HG02884 (cell line): ENCODE results near the gene C1orf232.

Experiments used
- ATAC-seq: cut with Tn5 transposase; IDR thresholded peaks from one replicate; pipeline ENCODE4 v1.9.1; 2021; ENCODE audit warnings: mild to moderate bottlenecking, moderate library complexity; ENCODE audit not compliant: unreplicated experiment

The C1orf232 gene

GRCh38 chr1:26180010-26180506, 11.3 kb upstream of the C1orf232 start:
- ATAC-seq: no peak

GRCh38 chr1:26177182-26177684, 8.5 kb upstream of the C1orf232 start, which contains the start of gene CNKSR1:
Gene CNKSR1 (plus strand): TSS chr1:26177491. CDS start chr1:26177548, 57 bp downstream.
- ATAC-seq: no peak

GRCh38 chr1:26175346-26175745, 6.6 kb upstream of the C1orf232 start:
- ATAC-seq: no peak

GRCh38 chr1:26171084-26172072, 2.6 kb upstream of the C1orf232 start, which contains the start of gene ZNF593OS:
Gene ZNF593OS (minus strand): TSS chr1:26171832. CDS start chr1:26171661, 171 bp downstream.
- no peak for ATAC-seq

GRCh38 chr1:26170472-26170821, 1.7 kb upstream of the C1orf232 start:
- no peak for ATAC-seq

- peak; percentile 84 for ATAC-seq
Measured at GRCh38 chr1:26169669-26170471, 1.1 kb upstream of the C1orf232 start, which contains the start of gene ZNF593. Gene ZNF593 (plus strand): TSS chr1:26169908. CDS start chr1:26169984, 76 bp downstream.

GRCh38 chr1:26169198-26169554, 413 bp upstream of the C1orf232 start:
- ATAC-seq: no peak

GRCh38 chr1:26166719-26167281, 2.0 kb downstream of the C1orf232 start:
- no peak for ATAC-seq

- ATAC-seq: no peak
Measured at GRCh38 chr1:26164861-26165842, 3.6 kb downstream of the C1orf232 start.

- no peak for ATAC-seq
Measured at GRCh38 chr1:26164036-26164860, 4.5 kb downstream of the C1orf232 start.

- ATAC-seq: no peak
Measured at GRCh38 chr1:26163684-26164035, 5.1 kb downstream of the C1orf232 start.

- no peak for ATAC-seq
Measured at GRCh38 chr1:26162220-26162709, 6.5 kb downstream of the C1orf232 start.

- ATAC-seq: no peak
Measured at GRCh38 chr1:26161415-26162219, 7.1 kb downstream of the C1orf232 start.

GRCh38 chr1:26160527-26161414, 8.0 kb downstream of the C1orf232 start:
- no peak for ATAC-seq

GRCh38 chr1:26159743-26160039, 9.1 kb downstream of the C1orf232 start:
- no peak for ATAC-seq

GRCh38 chr1:26158908-26159742, 9.6 kb downstream of the C1orf232 start, which contains the start of gene FAM110D:
Gene FAM110D (plus strand): TSS chr1:26159079. CDS start chr1:26161292, 2,213 bp downstream.
- no peak for ATAC-seq
